ENCODE data around the gene GSTCD.

DNA sequence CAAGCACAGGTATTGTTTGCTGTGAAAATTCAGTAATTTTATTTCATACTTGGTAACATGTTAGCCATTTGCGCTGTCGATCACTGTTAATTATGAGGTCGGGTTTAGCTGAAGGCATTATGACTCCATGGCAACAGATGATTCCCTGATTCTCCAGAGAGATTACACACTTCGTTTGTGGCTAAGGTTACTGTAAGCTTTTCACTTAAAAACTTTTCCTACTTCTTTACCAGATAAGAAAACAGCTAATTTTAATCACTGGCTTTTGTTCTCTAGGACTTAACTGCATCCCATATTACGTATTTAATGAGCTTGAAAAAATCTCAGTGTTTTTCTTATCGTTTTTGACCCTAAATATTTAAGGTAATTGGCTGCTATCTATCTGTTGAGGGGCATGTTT, 2.1 kb downstream of the GSTCD start:
- no peak for TF ChIP-seq POLR2A (IDR thresholded peaks at IDR 0.05)
- TF ChIP-seq, protein P1, sequence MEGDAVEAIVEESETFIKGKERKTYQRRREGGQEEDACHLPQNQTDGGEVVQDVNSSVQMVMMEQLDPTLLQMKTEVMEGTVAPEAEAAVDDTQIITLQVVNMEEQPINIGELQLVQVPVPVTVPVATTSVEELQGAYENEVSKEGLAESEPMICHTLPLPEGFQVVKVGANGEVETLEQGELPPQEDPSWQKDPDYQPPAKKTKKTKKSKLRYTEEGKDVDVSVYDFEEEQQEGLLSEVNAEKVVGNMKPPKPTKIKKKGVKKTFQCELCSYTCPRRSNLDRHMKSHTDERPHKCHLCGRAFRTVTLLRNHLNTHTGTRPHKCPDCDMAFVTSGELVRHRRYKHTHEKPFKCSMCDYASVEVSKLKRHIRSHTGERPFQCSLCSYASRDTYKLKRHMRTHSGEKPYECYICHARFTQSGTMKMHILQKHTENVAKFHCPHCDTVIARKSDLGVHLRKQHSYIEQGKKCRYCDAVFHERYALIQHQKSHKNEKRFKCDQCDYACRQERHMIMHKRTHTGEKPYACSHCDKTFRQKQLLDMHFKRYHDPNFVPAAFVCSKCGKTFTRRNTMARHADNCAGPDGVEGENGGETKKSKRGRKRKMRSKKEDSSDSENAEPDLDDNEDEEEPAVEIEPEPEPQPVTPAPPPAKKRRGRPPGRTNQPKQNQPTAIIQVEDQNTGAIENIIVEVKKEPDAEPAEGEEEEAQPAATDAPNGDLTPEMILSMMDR (IDR thresholded peaks at IDR 0.05) = no peak
